Thymus (tissue), 11 donors: ENCODE measurements around the gene HYAL2. TPM values are rescaled to one million over a fixed set of nuclear protein-coding genes. Genes with fewer than 3 reads are reported as not detected.
"Not testable (repeated sequence)": the region's sequence is repeated elsewhere in the genome, so short reads cannot be mapped to it uniquely, and the experiment has no call there.

Experiments
- DNase-seq, 9 donors: peaks; one replicate each; pipeline ENCODE4 v3.0.0-alpha.2; 2013; ENCODE audit warnings: low spot score in 9 of 9, low read depth in 6 of 9, missing footprints in 1 of 9
- H3K27ac ChIP-seq, 2 donors: one replicate each; pipeline ENCODE4 v1.5.1; 2013; ENCODE audit warnings: control low read depth in 1 of 2, low read depth in 1 of 2, low read length in 1 of 2, mild to moderate bottlenecking in 1 of 2, moderate library complexity in 1 of 2
- H3K27me3 ChIP-seq, 2 donors: one replicate each; pipeline ENCODE4 v1.5.1; 2013; ENCODE audit warnings: low read length in 1 of 2; ENCODE audit not compliant: control insufficient read depth in 2 of 2, insufficient read depth in 1 of 2
- H3K36me3 ChIP-seq, 2 donors: one replicate each; pipeline ENCODE4 v1.5.1; 2013; ENCODE audit warnings: low read length in 1 of 2, mild to moderate bottlenecking in 1 of 2, moderate library complexity in 1 of 2; ENCODE audit not compliant: control insufficient read depth in 2 of 2, insufficient read depth in 2 of 2
- H3K4me1 ChIP-seq, 2 donors: one replicate each; pipeline ENCODE4 v1.5.1; 2013; ENCODE audit warnings: low read length in 2 of 2; ENCODE audit not compliant: control insufficient read depth in 2 of 2, insufficient read depth in 2 of 2
- H3K4me3 ChIP-seq, 2 donors: one replicate each; pipeline ENCODE4 v1.5.1; 2013; ENCODE audit warnings: low read length in 2 of 2, control low read depth in 1 of 2, mild to moderate bottlenecking in 1 of 2
- H3K9me3 ChIP-seq, 2 donors: one replicate each; pipeline ENCODE4 v1.5.1; 2013; ENCODE audit warnings: low read length in 1 of 2, mild to moderate bottlenecking in 1 of 2; ENCODE audit not compliant: control insufficient read depth in 2 of 2, insufficient read depth in 1 of 2
- WGBS: extraction: QIAGEN DNeasy Blood & Tissue Kit; methylation state at CpG from one replicate; pipeline ENCODE4 v1.1.7; 2013; 5-methylcytosine and 5-hydroxymethylcytosine counted together
- polyA plus RNA-seq: library from polyadenylated mRNA; stranded (reverse); fragments of 200-250 nt; gene quantifications from one replicate; pipeline ENCODE4 v1.2.3, GENCODE V29; 2013
- total RNA-seq: library from RNA; stranded (reverse); fragments of 120-200 nt; gene quantifications from one replicate; pipeline ENCODE4 v1.2.4, GENCODE V29; 2013
- donor health status: healthy.

HYAL2 gene
- total and polyA plus RNA-seq, 2 donors = 15.2 to 32.7 TPM

- Histone ChIP-seq H3K4me3 (no peak overlapping the region), H3K27ac (no peak overlapping the region), H3K36me3 (no peaks in the 10 kb centered on the region), H3K9me3 (peaks cover 0 to 23% of the 10 kb centered on the region in 2 donors), H3K27me3 (peaks cover 50 to 85% of the 10 kb centered on the region in 2 donors), H3K4me1 (peaks cover 0 to 20% of the 10 kb centered on the region in 2 donors)
- DNase-seq = peak in 7 of 9 donors; percentile 39 to 85 (median 73)
- 5% methylated on average over 61 of the region's 61 CpGs for WGBS
These were observed 49.4 kb downstream of the HYAL2 start for GRCh38 chr3:50272911-50273688.

GRCh38 chr3:50272538-50272910, 50.0 kb downstream of the HYAL2 start:
- Histone ChIP-seq H3K27me3 (peaks cover 47 to 85% of the 10 kb centered on the region in 2 donors), H3K9me3 (peaks cover 0 to 23% of the 10 kb centered on the region in 2 donors), H3K4me1 (peaks cover 0 to 20% of the 10 kb centered on the region in 2 donors)
- WGBS = 82% methylated on average over 10 of the region's 10 CpGs
- not testable (repeated sequence) for H3K36me3 ChIP-seq, H3K27ac ChIP-seq, DNase-seq, H3K4me3 ChIP-seq

GRCh38 chr3:50271314-50271936, 51.1 kb downstream of the HYAL2 start:
- Histone ChIP-seq H3K9me3 (peaks cover 0 to 16% of the 10 kb centered on the region in 2 donors), H3K4me1 (peaks cover 0 to 20% of the 10 kb centered on the region in 2 donors), H3K27me3 (peaks cover 43 to 85% of the 10 kb centered on the region in 2 donors), H3K36me3 (no peaks in the 10 kb centered on the region), H3K27ac (no peak overlapping the region), H3K4me3 (no peak overlapping the region)
- no peak for DNase-seq
- 95% methylated on average over 10 of the region's 10 CpGs for whole genome bisulfite sequencing

GRCh38 chr3:50270422-50271224, 51.9 kb downstream of the HYAL2 start:
- peaks cover 35 to 85% of the 10 kb centered on the region in 2 donors for H3K27me3 ChIP-seq
- 92% methylated on average over 19 of the region's 19 CpGs for whole genome bisulfite sequencing
- peaks cover 0 to 10% of the 10 kb centered on the region in 2 donors for H3K9me3 ChIP-seq
- no peak overlapping the region for H3K4me3 ChIP-seq
- peaks cover 0 to 17% of the 10 kb centered on the region in 2 donors for H3K4me1 ChIP-seq
- no peak overlapping the region for H3K27ac ChIP-seq
- no peak for DNase-seq
- no peaks in the 10 kb centered on the region for H3K36me3 ChIP-seq

GRCh38 chr3:50269977-50270413, 52.5 kb downstream of the HYAL2 start:
- Histone ChIP-seq H3K36me3 (no peaks in the 10 kb centered on the region), H3K9me3 (peaks cover 0 to 10% of the 10 kb centered on the region in 2 donors), H3K27ac (no peak overlapping the region), H3K27me3 (peaks cover 29 to 85% of the 10 kb centered on the region in 2 donors), H3K4me3 (no peak overlapping the region), H3K4me1 (peaks cover 0 to 12% of the 10 kb centered on the region in 2 donors)
- DNase-seq = no peak
- WGBS = 94% methylated on average over 8 of the region's 8 CpGs

GRCh38 chr3:50269460-50269859, 53.1 kb downstream of the HYAL2 start:
- Histone ChIP-seq H3K36me3 (no peaks in the 10 kb centered on the region), H3K27me3 (peaks cover 24 to 82% of the 10 kb centered on the region in 2 donors), H3K9me3 (peaks cover 0 to 10% of the 10 kb centered on the region in 2 donors), H3K4me3 (no peak overlapping the region), H3K4me1 (peaks cover 0 to 14% of the 10 kb centered on the region in 2 donors), H3K27ac (no peak overlapping the region)
- 93% methylated on average over 4 of the region's 4 CpGs for WGBS
- no peak for DNase-seq

GRCh38 chr3:50268703-50269451, 53.7 kb downstream of the HYAL2 start, which contains the start of gene SEMA3B:
TSS of gene SEMA3B (plus strand) at chr3:50269147. CDS start at chr3:50269241, 94 bp downstream.
- Histone ChIP-seq H3K27ac (no peak within 1 kb of the TSS), H3K27me3 (peaks cover 18 to 76% of the 10 kb centered on the region in 2 donors), H3K4me3 (no peak within 1 kb of the TSS), H3K36me3 (no peaks in the 10 kb centered on the region), H3K9me3 (peaks cover 0 to 6% of the 10 kb centered on the region in 2 donors), H3K4me1 (peaks cover 0 to 14% of the 10 kb centered on the region in 2 donors)
- DNase-seq = no peak
- WGBS = 89% methylated on average over 21 of the region's 21 CpGs

GRCh38 chr3:50268276-50268675, 54.3 kb downstream of the HYAL2 start:
- no peak for DNase-seq
- Histone ChIP-seq H3K4me1 (peaks cover 0 to 12% of the 10 kb centered on the region in 2 donors), H3K9me3 (peaks cover 0 to 4% of the 10 kb centered on the region in 2 donors), H3K36me3 (no peaks in the 10 kb centered on the region), H3K27ac (no peak overlapping the region), H3K27me3 (peaks cover 12 to 70% of the 10 kb centered on the region in 2 donors), H3K4me3 (no peak overlapping the region)
- 84% methylated on average over 3 of the region's 3 CpGs for WGBS
